NOMO-1 treated with DMSO at 0.1 percent for 48 hours (cell line): Measurements from ENCODE around the gene SAA1.
A peak's percentile ranks its signal among the peaks of the same experiment; 100 is the strongest.
"Not testable (repeated sequence)": the region's sequence is repeated elsewhere in the genome, so short reads cannot be mapped to it uniquely, and the experiment has no call there.

ENCODE experiments used
- DNase-seq: peaks from one replicate; lab custom pipeline; 2025; ENCODE audit not compliant: unreplicated experiment; lab: John Stamatoyannopoulos, UW

The SAA1 gene

DNA sequence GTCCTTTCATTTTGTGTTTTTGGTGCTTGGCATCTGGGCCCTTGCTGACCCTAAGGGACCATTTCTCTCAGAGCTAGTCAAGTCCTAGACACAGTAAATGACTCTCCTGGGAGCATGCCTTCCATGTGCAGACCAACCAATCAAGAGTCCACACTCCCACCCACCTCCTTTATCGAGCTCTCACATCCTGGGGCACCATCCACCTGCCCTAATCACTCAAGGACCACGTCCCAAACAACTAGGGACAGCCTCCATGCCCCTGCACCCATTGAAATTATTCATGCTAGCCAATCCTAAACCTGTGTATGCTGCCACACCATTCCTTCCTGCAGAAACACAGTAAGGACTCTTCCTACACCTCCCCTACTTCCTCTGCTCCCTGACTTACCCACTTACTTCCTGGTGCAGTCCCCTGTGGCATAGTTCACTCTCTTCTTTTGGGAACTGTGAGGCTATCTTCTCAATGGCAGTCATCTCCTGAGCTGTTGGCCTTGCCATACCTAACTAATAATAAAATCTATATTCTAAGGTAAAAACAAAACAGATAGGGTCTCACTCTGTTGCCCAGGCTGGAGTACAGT lies 11.2 kb upstream of the SAA1 start:
- DNase-seq = no peak

DNA sequence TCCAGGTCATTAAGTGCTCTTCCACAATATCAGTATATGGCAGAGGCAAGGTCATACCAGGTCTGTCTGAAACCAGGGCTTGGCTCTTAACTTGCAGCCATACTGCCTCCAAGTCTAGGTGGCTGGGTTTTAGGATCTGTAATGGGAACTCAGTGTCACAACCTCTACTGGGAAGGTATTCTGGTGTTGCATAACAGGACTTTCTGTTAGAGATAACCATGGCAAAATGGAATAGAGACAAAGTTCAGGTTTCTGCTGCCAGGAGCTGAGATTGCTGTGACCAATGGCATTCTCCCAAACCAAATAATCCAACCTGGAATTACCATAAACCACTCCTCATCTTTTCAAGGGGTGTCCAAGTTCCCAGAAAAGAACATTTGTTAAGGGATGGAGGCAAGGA lies 6.8 kb upstream of the SAA1 start:
- DNase-seq = no peak

GRCh38 chr11:18261721-18262120 lies 4.3 kb upstream of the SAA1 start:
- no peak for DNase-seq

DNA sequence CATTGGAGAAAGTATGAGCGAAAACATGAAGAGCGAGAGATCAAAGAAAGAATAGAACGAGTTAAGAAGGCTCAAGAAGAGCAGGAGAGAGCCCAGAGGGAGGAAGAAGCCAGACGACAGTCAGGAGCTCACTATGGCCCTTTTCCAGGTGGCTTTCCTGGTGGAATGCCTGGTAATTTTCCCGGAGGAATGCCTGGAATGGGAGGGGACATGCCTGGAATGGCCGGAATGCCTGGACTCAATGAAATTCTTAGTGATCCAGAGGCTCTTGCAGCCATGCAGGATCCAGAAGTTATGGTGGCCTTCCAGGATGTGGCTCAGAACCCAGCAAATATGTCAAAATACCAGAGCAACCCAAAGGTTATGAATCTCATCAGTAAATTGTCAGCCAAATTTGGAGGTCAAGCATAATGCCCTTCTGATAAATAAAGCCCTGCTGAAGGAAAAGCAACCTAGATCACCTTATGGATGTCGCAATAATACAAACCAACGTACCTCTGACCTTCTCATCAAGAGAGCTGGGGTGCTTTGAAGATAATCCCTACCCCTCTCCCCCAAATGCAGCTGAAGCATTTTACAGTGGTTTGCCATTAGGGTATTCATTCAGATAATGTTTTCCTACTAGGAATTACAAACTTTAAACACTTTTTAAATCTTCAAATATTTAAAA lies 3.2 kb upstream of the SAA1 start:
- DNase-seq = not testable (repeated sequence)

- no peak for DNase-seq
Observed at GRCh38 chr11:18264035-18264434, 2.0 kb upstream of the SAA1 start.

GRCh38 chr11:18264677-18265555 lies 1.1 kb upstream of the SAA1 start:
- no peak for DNase-seq

- DNase-seq = not testable (repeated sequence)
Observed at GRCh38 chr11:18267335-18268133, 1.5 kb downstream of the SAA1 start.

DNA sequence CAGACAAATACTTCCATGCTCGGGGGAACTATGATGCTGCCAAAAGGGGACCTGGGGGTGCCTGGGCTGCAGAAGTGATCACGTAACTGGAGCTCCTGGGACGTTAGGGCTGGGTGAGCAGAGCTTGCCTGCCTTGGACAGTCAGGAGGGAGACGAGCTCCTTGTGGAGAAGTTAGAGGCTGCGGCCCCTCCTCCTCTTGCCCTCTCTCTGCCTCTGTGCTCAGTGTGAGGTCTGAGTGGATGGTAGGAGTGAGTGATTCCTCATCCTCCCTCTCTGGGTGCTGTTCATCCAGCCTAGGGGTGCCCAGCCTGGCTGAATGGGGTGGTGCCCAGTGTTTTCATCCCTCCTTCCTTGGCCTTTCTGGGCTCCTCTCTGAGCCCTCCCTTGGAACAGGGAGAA lies 3.2 kb downstream of the SAA1 start:
- not testable (repeated sequence) for DNase-seq

DNA sequence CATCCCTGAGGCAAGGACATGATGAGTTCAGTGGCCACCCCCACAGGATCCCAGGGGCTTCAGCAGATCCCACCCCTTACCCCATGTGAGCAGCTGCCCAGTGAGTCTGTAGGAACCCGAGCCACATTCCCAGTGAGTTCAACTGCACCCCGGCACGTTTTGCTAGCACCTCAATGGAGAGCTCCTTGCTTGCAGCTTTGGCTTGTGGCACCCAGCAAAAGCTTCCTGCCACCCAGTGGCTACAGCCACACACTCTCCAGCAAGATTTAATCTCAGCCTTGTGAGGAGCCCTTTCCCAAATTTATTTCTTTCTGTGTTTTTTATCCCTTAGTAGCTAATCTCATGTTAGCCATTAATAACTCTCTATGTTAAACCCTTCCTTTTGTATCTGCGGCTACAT lies 4.0 kb downstream of the SAA1 start:
- no peak for DNase-seq

DNA sequence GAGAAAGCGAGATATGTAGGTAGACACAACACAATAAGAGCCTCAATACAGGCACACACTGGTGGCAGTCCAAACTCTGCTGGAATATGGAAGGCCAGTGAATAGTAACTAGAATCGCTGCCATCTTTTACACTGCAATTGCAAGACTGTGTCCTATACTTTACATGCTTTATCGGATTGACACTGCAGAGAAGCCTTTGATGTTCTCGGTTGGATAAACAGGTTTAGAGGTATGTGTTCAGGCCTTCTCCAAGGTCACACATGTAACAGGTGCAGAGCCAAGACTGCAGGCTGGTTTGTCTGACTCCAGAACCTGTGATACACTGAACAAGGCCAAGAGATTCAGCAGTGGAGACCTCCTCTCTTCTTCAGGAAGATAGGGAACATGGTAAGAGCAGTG lies 5.1 kb downstream of the SAA1 start:
- no peak for DNase-seq

- peak; percentile 89 for DNase-seq
Observed at GRCh38 chr11:18277565-18278271, 11.7 kb downstream of the SAA1 start.

DNA sequence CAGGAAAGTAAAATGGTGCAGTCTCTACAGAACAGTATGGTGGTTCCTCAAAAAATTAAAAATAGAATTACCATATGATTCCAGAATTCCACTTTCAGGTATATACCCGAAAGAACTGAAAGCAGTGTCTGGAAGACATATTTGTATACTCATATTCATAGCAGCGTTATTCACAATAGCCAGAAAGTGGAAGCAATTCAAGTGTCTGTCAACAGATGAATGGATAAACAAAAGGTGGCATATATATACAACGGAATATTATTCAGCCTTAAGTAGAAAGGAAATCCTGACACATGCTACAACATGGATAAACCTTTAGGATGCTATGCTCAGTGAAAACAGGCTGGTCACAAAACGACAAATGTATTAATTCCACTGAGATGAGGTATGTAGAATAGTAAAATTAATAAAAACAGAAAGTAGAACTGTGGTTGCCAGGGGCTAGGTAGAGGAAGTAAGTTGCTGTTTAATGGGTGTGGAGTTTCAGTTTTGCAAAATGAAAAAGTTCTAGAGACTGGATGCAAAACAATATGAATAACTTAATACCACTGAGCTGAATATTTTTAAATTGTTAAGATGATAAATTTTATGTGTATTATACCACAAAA lies 14.5 kb downstream of the SAA1 start:
- peak; percentile 63 for DNase-seq

DNA sequence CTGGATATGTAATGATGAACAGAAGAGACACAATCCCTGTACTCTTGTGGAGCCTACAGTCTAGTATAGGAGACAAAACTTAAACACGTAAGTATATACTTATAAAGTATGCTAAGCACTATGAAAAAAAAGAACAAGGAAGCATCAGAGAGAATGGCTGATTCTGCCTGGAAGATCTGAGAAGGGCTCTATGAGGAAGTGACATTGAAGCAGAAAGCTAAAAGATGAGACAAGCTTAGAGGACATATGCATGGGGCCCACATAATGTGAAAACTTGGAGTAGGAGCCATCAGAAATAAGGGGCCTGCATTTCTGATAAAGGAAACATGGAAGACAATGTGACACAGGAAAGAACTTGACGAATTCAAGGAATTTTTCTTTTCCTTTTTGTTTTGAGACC lies 16.6 kb downstream of the SAA1 start:
- no peak for DNase-seq

DNA sequence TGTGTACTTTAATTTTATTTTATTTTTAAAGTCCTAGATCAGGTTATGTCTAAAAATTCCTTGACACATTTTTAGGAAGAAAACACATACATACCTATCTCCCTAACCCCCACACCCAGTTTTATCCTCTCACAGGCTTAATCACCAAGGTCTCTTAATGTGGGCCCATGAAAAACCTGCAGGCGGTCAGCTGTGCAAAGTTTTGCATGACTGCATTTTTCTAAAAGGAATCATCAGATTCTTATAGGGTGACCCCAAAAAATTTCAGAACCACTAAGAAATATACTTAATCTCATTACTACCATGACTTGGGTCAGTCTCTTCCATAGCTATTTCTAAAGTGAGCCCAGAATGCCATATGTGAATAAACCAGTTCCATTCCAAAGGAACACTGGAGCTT lies 19.8 kb downstream of the SAA1 start:
- DNase-seq = no peak

GRCh38 chr11:18288911-18289310 lies 22.8 kb downstream of the SAA1 start:
- no peak for DNase-seq

GRCh38 chr11:18294862-18295261 lies 28.8 kb downstream of the SAA1 start:
- DNase-seq = no peak

DNA sequence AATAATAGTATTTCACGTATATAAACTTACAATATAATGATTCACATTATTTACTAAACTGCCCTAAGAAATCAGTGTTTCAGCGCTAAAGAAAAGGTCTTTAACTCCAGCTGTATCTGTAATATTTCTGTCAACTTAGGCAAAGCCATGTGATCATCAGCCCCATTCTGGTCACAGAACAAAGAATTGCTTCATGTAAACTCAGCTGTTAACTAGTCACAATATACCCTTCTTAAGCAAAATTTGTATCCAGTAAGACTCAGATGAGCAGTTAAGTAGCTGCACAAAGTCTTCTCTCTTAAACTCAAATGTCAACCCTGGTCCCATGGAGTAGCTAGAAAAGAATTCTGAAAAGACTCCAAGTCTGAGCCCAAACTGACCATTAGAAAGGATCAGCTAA lies 29.3 kb downstream of the SAA1 start:
- DNase-seq = no peak

DNA sequence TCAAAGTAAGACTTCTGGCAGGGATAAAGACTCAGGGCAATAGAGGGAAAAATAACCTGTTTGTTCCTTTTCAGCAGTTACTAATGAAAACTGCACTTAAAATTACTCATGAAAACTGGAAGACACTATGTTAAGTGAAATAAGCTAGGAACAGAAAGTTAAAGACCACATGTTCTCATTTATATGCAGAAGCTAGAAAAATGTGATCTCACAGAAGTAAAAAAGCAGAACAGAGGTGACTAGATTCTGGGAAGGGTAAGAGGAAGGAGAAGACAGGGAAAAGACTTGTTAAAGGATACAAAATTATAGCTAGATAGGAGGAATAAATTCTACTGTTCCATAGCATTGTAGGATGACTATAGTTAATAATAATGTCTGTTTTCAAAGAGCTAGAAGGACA lies 33.7 kb downstream of the SAA1 start:
- DNase-seq = no peak

GRCh38 chr11:18304745-18305144 lies 38.7 kb downstream of the SAA1 start:
- no peak for DNase-seq

- no peak for DNase-seq
Observed at GRCh38 chr11:18307461-18308139, 41.5 kb downstream of the SAA1 start.
